GM19452 (cell line): ENCODE results near the gene CCDC82.
"Not testable (repeated sequence)": the region's sequence is repeated elsewhere in the genome, so short reads cannot be mapped to it uniquely, and the experiment has no call there.

Experiments
- ATAC-seq: cut with Tn5 transposase; IDR thresholded peaks from one replicate; pipeline ENCODE4 v1.9.1; 2021; ENCODE audit not compliant: unreplicated experiment

The CCDC82 gene

DNA sequence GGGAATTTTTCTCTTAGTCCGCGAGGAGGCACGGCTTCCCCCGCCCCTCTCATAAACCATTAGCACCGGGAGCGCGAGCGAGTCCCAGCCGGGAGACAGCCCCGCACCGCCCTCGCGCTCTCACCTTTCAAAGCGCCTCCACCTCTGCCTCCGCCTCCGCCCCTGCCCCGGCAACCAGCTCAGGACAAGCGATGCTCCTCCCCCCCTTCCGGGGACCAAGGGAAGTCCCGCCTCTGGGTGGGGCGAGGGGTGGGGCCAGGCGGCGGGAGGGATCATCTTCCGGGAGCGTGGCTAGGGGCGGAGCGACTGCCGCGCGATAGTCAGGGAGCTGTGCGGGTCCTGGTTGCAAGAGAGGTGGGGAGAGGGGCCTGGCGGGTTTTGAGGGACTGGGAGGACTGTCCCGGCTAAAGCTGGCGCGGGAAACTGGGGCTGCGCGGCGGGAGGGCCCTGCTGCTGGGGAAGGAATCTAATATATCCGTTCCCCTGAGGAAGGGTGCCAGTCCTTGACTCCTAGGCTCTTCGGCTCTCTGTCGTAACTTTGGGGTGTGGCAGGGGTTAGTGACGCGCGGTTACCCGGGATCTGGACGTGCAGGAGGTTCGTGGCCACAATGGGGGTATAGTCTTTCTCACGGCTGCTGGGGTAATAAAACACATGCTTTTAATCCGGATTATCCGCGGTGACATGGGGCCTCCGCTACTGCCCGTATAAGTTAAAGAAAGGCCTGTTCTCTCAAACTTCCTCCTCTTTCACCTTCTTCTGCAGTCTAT lies at the start of gene CCDC82, which contains the start of gene JRKL:
TSS of gene CCDC82 (minus strand) at position 193 of the 768 bp plus-strand sequence. CDS start 5,165 bp downstream, outside the sequence.
TSS of gene JRKL (plus strand) at position 294 of the 768 bp plus-strand sequence. CDS start 637 bp downstream, outside the sequence.
- ATAC-seq = peak; percentile 90

DNA sequence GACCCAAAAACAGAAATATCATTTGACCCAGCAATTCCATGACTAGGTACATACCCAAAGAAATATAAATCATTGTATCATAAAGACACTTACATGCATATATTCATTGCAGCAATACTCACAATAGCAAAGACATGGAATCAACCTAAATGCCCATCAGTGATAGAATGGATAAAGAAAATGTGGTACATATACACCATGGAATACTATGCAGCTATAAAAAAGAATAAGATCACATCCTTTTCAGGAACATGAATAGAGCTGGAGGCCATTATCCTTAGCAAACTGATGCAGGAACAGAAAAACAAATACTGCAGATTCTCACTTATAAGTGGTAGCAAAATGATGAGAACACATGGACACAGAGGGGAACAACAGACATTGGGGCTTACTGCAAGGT lies 42.9 kb upstream of the CCDC82 start:
- not testable (repeated sequence) for ATAC-seq

DNA sequence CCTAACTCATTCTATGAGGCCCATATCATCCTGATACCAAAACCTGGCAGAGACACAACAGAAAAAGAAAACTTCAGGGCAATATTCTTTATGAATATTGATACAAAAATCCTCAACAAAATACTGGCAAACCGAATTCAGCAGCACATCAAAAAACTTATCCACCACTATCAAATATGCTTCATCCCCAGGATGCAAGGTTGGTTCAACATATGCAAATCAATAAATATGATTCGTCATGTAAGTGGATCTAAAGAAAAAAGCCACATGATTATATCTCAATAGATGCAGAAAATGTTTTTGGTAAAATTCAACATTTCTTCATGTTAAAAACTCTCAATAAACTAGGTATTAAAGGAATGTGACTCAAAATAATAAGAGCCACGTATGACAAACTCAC lies 41.0 kb upstream of the CCDC82 start:
- no peak for ATAC-seq

DNA sequence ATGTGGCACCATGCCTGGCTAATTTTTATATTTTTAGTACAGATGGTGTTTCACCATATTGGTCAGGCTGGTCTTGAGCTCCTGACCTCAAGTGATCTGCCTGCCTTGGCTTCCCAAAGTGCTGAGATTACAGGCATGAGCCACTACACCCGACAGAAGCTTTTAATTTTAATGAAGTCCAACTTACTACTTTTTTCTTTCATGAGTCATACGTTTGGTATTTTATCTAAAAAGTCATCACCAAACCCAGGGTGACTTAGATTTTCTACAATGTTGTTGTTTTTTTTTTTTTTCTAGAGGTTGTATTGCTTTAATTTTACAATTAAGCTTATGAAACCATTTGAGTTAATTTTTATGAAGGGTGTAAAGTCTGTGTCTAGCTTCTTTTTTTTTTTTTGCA lies 35.0 kb upstream of the CCDC82 start:
- no peak for ATAC-seq

DNA sequence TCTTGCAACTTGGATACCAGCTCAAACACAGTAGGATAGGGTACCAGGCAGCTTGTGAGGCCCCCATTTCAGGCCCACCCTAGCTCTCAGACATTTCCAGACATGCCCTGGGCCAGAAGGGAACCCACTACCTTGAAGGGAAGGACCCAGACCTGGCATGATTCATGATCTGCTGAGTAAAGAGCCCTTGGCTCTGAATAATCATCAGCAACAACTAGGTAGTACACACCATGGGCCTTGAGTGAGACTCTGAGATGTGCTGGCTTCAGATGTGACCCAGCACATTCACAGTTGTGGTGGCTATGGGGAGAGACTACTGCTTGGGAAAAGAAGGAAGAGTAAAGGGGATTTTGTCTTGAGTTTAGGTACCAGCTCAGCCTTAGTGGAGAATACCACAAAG lies 23.7 kb upstream of the CCDC82 start:
- no peak for ATAC-seq

DNA sequence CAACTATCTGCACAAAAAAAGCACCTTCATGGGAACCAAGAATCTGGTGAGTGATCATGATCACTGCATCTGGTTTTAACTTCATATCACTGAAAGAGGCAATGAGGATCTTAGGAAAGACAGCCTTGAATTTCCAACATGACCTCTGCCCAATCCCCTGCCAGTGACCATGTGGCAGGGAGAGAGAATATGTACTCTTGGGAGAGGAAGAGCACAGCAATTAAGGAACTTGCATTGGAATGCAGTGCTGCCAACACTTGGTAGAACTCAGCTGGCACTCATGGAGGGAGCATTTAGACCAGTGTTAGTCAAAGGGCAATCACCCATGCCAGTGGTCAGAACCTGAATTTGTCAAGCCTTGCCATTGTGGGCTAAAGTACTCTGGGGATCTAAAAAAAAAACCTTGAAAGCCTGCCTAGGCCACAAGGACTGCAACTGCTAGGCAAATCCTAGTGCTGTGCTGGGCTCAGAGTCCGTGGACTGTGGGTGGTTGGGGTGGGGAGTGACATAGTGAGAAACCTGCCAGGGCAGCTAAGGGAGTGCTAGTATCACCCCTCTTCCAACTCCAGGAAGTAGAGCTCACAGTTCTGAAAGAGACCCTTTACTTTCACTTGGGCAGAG lies 23.2 kb upstream of the CCDC82 start:
- ATAC-seq = no peak

DNA sequence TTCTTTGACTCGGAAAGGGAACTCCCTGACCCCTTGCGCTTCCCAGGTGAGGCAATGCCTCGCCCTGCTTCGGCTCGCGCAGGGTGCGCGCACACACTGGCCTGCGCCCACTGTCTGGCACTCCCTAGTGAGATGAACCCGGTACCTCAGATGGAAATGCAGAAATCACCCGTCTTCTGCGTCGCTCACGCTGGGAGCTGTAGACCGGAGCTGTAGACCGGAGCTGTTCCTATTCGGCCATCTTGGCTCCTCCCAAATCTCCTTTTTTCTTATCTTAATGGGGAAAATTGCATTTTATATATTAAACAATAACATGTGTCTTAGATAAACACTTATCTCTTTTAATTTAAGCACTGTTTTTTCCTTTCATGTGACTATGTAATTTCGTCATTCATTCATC lies 21.7 kb upstream of the CCDC82 start:
- not testable (repeated sequence) for ATAC-seq

DNA sequence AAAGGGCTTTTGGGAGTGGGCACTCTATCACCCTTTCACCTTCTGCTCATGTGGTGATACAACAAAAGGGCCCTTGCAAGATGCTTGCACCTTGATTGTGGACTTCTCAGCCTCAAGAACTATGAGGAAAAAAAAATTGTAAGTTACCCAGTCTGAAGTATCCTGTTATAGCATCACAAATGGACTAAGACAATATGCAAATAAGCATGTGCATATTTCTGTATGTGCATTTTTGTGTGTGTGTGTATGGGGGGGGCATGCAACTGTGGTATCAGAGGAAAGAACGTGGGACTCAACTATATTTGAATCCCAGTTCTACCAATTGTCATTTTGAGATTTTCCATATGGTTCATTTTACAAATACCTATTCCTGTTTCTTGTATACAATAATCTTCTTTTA lies 11.0 kb upstream of the CCDC82 start:
- no peak for ATAC-seq

DNA sequence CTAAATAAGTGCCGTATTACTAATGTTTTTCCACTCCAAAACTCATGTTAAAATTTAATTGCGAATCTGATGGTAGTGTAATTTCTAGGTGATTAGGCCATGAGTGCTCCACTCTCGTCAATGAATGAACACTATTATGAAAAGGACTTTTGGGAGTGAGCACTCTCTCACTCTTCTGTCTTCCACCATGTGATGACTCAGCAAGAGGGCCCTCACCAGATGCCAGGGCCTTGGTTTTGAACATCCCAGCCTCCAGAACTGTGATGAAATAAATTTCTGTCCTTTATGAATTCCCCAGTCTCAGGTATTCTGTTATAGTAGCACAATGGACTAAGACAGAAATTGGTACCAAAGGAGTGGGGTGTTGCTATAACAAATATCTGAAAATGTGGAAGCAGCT lies 8.2 kb upstream of the CCDC82 start:
- no peak for ATAC-seq

DNA sequence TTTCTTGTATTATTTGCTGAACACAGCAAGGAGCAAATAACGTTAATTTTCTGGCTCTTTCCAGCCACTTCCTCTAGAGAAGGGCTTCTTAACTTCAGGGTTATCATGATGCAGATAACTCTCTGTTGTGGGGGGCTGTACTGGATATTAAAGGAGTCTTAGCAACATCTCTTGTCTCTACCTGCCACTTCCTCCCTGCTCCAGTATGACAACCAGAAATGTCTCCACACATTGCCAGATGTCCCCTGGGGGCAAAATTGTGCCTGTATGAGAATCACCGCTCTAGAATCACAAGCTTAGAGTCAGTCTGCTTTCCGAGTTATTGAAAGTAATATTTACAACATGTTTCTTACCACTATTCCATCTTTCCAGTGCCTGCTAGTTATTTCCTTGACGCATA lies 6.9 kb upstream of the CCDC82 start:
- ATAC-seq = no peak

DNA sequence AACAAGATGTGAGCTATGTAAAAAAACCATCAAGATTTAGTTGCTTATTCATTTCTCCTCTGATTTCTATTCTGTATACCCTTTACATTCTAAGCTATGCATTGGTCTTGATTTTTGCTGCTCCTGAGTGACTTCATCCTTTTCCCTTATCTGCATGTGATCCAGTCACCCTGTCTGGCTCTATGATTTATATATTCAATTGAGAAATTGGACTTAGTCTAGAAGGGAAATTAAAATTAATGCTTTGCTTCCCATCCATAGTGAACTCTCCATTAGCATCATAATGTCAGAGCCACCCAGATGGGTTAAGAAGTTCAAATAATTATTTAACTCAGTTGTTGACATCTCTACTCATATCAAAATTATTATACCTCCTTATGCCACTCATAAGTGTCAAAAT lies 5.1 kb upstream of the CCDC82 start:
- no peak for ATAC-seq

DNA sequence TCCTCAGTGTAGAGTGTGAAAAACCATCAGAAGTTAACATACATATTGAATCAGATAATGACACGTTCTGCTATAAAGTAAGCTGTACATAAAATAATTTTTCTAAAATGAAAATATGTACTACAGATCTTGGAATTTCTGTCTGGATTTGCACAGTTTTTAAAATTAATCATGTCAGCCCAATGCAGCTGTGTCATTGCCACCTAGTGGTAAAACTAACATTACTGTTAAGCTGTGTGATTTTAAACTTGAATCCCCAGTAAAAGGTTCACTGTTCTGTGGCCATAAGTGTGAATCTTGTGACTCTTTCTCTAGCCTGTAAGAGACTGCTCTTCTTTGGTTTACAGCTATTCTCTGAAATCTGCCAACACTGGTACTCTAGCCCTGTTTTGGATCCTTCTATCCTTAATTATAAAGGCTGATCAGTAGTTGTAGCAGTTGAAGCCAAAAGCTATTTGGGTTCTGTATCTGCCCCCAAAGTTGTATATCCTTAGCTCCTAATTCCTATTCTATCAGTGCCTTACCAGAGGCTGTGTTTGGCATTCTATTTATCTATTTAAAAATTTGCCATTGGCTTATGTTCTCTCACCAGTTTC lies 4.1 kb upstream of the CCDC82 start:
- no peak for ATAC-seq

DNA sequence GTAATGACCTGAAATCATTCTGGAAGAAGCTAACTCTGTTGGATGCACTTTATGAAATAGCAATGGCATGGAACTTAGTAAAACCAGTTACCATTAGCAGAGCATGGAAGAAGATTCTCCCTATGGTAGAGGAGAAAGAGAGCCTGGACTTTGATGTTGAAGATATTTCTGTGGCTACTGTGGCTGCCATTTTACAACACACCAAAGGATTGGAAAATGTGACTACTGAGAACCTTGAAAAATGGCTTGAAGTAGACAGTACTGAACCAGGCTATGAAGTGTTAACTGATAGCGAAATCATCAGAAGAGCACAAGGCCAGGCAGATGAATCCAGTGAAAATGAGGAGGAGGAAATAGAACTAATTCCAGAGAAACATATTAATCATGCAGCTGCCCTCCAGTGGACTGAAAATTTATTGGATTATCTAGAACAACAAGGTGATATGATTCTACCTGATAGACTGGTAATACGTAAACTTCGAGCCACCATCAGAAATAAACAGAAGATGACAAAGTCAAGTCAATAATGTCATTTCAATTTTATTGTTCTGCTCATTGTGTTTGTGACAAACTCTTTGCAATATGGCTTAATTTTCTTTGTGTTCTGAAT lies 2.1 kb upstream of the CCDC82 start:
- ATAC-seq = no peak

DNA sequence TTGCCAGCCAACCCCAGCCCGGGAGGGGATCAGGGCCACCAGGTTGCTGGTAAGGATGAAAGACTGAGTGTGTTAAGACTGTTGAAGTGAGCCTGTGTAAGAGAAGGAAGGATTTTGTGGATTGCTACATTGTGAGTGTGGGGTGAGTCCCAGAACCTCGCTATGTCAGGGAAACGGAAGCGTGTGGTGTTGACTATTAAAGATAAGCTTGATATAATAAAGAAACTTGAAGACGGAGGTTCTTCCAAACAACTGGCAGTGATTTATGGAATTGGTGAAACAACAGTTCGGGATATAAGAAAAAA lies 728 bp upstream of the CCDC82 start:
- ATAC-seq = no peak

DNA sequence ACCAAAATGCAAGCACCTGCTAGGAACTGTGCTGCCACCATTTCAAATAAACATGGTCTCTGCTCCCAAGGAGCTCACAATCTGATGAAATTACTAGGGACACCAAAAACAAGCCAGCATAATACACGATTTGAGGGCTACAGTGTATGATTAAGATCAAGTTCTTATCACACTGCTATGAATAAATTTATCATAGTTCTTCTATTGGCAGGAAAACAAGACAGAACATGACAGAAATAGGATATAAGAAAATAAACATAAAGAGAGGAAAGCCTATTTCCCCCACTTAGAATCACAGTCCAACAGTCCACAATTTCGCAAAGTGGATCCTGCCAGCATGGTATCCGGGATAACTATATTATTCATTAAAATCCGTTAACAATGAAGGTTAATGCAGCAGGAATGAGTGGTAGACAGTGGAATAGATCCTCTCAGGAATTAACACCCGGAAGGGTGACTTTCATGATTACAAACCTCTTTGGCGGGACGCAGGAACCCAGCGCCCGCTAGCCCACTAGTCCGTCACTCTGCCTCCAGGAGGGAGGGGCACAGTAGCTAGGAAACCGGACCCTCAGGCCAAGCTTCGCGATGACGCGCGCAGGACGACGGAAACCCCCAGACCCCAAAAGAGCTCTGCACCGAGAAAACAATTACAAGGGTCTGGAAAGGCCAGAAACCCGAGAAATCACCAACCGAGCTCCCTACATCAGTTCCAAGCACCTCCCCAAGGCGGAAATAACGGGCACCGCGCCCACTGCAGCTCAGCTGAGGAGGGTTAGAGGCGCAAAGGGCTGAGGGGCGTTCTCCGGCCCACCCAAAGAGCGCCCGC lies 607 bp downstream of the CCDC82 start:
- peak; percentile 56 for ATAC-seq

DNA sequence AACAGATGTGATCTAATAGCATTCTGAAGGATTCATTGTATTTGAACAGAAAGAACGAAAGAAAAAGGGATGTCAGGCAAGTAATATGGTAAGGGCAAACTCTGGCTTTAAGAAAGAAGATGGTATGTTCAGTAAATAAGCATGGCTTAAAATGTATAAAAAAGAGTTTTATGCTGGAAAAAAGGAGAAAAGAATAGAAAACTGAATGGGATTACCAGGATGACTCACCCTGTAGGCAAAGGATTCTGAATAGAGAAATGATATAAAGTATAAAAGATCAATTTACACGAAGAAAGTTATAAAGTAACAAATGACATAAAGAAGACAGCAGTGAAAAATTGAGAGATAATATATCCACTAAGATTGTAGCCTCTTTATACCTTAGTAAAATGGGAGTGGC lies 4.5 kb downstream of the CCDC82 start:
- no peak for ATAC-seq

DNA sequence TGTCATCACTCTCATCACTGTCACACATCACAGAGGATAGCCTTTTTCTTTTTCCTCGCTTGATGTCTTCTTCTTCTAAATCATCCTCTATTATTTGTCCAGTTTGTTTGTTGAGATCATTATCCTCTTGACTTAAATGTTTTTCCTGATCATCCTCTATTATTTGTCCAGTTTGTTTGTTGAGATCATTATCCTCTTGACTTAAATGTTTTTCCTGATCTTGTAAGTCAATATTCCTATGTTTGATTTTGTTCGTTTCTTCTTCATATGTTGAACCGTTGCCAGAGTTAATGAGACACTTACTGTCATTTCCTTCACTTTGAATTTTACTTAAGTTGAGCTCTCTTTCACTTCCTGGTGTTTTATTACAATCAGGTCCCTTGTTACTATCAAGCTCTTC lies 5.6 kb downstream of the CCDC82 start:
- no peak for ATAC-seq

DNA sequence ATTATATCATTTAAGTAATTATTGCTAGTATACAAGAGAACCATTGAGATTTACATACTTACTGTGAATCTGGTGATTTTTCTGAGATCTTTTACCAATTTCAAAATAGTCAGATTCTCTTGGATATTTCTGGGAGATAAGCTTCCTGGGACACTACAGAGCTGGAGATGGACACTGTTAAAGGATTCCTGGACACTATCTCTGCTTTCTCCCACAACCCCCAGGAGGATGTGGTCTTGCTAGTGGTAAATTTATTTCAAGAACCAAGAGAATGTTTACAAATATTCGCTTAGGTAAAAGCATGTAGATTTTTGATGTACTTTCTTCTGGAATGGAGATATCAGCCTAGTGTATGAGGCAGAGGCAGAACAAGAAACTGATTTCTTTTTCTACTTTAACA lies 12.9 kb downstream of the CCDC82 start:
- no peak for ATAC-seq

DNA sequence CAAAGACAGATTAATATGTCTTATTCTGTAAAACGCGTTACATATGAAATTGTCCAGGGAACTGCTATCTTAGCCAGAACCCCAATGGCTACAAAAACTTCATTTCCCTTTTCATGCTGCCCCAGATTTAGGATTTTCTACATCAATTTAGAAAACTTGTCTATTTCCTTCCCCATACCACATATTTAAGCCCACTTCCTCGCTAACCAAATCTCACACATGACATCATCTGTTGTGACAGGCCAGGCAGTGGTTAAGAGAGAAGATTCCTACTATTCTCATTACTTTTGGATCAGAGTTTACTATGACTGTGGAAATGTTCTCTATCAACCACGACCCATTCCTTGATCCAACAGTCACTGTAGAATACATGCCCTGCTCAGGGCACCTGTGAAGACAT lies 15.9 kb downstream of the CCDC82 start:
- ATAC-seq = no peak

DNA sequence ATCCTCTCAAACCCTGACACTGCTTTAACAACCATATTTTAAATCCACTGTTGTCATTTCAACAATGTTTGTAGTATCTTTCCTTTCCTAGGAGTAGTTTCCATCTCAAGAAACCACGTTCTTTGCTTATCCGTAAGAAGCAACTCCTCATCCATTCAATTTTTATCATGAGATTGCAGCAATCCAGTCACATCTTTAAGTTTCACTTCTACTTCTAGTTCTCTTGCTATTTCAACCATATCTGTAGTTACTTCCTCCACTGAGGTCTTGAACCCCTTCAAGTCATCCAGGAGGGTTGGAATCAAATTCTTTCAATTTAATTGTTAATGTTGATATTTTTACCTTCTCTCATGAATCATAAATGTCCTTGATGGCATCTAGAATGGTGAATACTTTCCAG lies 22.4 kb downstream of the CCDC82 start:
- no peak for ATAC-seq

DNA sequence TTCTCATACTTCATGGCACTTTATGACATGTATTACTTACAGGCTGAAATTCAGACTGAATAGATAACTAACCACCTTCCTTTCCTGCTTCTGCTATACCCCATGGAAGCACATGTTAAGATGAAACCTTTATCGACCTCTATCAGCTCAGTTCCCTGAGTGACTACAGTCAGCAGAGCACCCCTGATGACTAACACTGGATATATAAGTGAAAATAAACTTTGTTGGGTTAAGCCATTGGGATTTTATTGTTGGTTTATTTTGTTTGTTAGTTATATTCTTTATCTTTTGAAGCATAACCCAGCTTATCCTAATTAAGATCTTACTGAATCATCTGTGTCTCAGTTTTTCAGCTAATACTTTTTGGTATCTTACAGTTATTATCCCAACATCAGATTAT lies 23.7 kb downstream of the CCDC82 start:
- no peak for ATAC-seq
